ENCODE results near the gene DIAPH3.

Gene DIAPH3

GRCh38 chr13:59846845-59847620 is 316.7 kb downstream of the DIAPH3 start:
- DNase-seq, result no peak

GRCh38 chr13:59843040-59843439 is 320.7 kb downstream of the DIAPH3 start:
- no peak for DNase-seq

- no peak for DNase-seq
Observed at GRCh38 chr13:59842507-59842906, 321.2 kb downstream of the DIAPH3 start.

GRCh38 chr13:59839186-59839585 is 324.5 kb downstream of the DIAPH3 start:
- no peak for DNase-seq

- no peak for DNase-seq
Observed at GRCh38 chr13:59837101-59837500, 326.6 kb downstream of the DIAPH3 start.

GRCh38 chr13:59835569-59835968 is 328.2 kb downstream of the DIAPH3 start:
- no peak for DNase-seq

GRCh38 chr13:59834801-59835200 is 328.9 kb downstream of the DIAPH3 start:
- no peak for DNase-seq

GRCh38 chr13:59829690-59830089 is 334.0 kb downstream of the DIAPH3 start:
- DNase-seq, result no peak

GRCh38 chr13:59823486-59823885 is 340.2 kb downstream of the DIAPH3 start:
- no peak for DNase-seq

GRCh38 chr13:59809564-59809963 is 354.2 kb downstream of the DIAPH3 start:
- DNase-seq, result no peak

- no peak for DNase-seq
Observed at GRCh38 chr13:59806801-59807200, 356.9 kb downstream of the DIAPH3 start.

GRCh38 chr13:59801107-59801880 is 362.4 kb downstream of the DIAPH3 start:
- DNase-seq, result no peak

- DNase-seq, result no peak
Observed at GRCh38 chr13:59793107-59793506, 370.6 kb downstream of the DIAPH3 start.

- DNase-seq, result no peak
Observed at GRCh38 chr13:59790626-59791025, 373.1 kb downstream of the DIAPH3 start.

GRCh38 chr13:59789558-59789957 is 374.2 kb downstream of the DIAPH3 start:
- DNase-seq, result no peak

GRCh38 chr13:59787679-59788078 is 376.0 kb downstream of the DIAPH3 start:
- DNase-seq, result no peak

GRCh38 chr13:59782696-59783095 is 381.0 kb downstream of the DIAPH3 start:
- DNase-seq, result no peak

- no peak for DNase-seq
Observed at GRCh38 chr13:59780058-59780457, 383.7 kb downstream of the DIAPH3 start.

- no peak for DNase-seq
Observed at GRCh38 chr13:59776924-59777690, 386.6 kb downstream of the DIAPH3 start.

GRCh38 chr13:59774491-59774971 is 389.2 kb downstream of the DIAPH3 start:
- DNase-seq, result no peak

- no peak for DNase-seq
Observed at GRCh38 chr13:59771272-59771671, 392.5 kb downstream of the DIAPH3 start.

GRCh38 chr13:59770451-59770850 is 393.3 kb downstream of the DIAPH3 start:
- no peak for DNase-seq

GRCh38 chr13:59766236-59766635 is 397.5 kb downstream of the DIAPH3 start:
- no peak for DNase-seq
